HG03045 (cell line): ENCODE measurements around the gene C1orf87.
"Not testable (repeated sequence)": the region's sequence is repeated elsewhere in the genome, so short reads cannot be mapped to it uniquely, and the experiment has no call there.

Experiments
- ATAC-seq: cut with Tn5 transposase; IDR thresholded peaks from one replicate; pipeline ENCODE4 v1.9.1; 2021; ENCODE audit warnings: mild to moderate bottlenecking, moderate library complexity; ENCODE audit not compliant: unreplicated experiment

The C1orf87 gene

GRCh38 chr1:59994302-59995198, 79.0 kb downstream of the C1orf87 start:
- no peak for ATAC-seq

DNA sequence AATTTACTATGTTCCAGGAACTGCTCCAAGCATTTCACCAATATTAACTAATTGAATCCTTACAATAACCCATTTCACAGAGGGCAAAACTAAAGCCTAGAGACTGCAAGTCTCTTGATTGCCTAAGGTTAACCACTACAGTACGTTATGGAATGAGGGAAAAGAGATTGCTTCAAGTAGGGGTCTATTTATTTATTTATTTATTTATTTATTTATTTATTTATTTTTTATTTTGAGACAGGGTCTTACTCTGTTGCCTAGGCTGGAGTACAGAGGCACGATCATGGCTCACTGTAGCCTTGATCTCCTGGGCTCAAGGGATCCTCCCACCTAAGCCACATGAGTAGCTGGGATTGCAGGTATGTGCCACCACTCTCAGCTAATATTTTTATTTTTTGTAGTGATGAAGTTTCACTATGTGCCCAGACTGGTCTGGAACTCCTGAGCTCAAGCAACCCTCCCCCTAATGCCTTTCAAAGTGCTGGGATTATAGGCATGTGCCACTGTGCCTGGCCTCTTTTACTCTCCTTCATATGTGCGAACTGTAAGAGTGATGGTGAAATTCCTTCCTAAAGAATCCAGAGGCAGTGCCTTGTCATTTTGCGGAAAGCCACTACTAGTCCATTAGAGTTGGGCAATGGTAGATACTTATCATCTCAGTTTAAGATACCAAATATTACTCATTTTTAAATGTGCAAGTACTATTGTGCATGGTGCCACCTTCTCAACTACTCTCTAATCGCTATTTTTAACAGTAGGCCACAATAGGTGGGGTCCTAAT, 81.3 kb downstream of the C1orf87 start:
- ATAC-seq: no peak

DNA sequence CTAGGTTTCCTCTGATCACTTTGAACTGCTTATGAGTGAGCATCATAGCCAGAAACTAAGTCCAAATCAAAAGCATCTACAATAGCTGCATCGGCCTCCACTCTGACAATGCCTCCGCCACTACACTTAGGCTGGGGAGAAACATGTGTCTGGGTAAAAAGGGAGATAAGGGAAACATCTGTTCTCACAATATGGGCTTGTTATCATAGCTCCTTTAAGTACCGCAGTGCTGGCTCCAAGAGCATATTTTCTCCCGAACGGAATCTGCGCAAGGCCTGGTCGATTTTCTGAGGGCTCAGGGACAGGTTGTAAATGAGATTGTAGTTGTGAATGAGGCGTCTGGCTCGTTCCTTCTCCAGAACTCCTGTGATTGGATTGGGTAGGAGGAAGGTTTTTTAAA, 83.1 kb downstream of the C1orf87 start:
- ATAC-seq: no peak

DNA sequence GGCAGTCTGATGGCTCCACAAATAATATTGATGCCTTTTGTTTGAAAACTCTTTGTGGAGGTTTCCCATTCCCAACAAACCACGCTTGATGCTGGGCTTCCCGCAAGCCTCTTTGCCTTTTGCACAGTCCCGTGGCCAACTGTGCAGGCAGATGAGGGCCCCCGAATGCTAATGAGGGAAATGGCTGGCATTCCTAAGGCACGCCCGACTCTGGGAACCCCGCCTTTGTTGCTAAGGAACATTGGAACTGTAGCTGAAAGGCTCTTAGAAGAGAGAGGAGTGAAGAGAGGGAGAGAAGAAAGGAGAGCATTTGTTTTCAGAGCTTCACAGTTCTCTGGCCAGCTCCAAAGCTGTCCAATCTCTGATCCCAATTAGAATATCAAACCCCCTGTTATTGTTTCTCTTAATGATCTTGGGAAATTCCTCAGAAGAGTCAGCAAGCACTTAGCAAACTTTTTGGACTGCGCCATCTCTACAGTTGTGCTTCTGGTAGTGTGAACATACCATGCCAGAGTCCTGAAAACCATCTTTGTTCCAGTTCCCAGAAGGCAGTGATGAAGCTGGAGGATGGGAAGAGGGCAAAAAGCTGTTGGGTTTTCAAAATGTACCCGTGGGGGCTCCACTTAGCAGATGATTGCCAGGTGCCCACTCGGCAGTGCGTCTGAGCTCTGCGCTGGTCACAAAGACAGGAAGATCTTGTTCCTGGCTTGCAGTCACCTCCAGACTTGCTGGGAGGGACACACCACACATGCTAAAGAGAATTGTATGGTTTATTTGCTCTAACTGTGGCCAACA, 86.9 kb downstream of the C1orf87 start:
- ATAC-seq: no peak

DNA sequence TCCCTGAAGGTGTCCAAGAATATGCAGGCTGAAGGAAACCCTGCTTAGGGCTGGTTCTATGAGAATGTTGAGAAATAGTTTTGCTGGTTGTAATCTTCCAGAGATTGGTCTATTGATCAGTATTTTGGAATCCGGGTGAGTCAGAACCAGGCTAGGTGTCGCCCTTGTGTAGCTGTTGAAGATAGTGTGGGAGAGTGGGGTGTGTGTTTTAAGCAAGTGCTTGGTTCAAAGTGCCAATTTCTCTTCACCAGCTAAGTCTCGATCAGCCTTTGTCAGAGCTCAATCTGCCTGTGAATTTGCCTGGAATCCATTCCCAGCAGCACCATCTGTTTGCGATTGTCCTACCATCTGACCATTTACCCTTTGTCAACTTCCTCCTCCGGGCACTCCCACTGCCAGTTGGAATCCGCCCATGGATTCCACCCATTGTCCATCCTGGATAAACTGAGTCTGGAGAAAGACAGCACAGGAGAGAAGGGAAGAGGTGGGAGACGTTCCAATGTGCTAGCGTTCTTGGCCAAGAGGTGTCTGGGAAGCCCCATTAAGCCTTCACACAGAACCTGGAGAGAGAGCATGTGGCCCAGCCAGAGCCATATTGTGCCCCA, 87.6 kb downstream of the C1orf87 start:
- no peak for ATAC-seq

DNA sequence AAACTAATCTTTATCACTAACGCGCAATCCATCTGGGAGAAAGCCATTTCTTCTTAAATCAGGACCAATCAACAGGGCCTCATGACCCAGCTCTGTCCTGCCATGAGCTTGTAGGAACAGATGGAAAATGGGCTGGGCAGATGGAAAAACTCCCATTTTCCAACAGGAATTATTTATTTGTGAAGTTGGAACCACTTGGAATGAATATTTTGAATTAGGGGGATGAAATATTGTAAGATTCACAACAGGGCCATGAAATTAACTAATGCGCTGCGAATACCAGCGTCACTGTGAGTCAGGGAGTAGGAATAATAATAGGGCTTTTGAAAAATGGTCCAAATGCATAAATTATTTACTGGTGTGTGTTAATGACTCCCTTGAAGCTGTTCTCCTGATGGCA, 93.9 kb downstream of the C1orf87 start:
- no peak for ATAC-seq

GRCh38 chr1:59978511-59978910, 95.1 kb downstream of the C1orf87 start:
- ATAC-seq: no peak

- ATAC-seq: no peak
Measured at GRCh38 chr1:59978026-59978425, 95.5 kb downstream of the C1orf87 start.

DNA sequence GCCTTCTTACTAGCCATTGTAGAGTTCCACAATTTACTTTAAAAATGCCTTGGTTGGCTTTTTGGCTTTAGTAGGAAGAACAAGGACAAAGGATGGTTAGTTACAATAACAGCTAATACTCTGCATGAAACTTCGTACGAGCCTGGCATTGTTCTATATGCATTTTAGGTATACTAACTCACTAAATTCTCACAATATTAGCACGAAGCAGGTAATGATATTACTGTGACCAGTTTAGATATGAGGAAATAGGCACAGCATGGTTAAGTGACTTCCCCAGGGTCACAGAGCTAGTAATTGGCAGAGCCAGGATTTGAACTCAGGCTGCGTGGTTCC, 96.5 kb downstream of the C1orf87 start:
- ATAC-seq: no peak

- ATAC-seq: no peak
Measured at GRCh38 chr1:59976194-59977074, 97.1 kb downstream of the C1orf87 start.

GRCh38 chr1:59973719-59974118, 99.9 kb downstream of the C1orf87 start:
- no peak for ATAC-seq

DNA sequence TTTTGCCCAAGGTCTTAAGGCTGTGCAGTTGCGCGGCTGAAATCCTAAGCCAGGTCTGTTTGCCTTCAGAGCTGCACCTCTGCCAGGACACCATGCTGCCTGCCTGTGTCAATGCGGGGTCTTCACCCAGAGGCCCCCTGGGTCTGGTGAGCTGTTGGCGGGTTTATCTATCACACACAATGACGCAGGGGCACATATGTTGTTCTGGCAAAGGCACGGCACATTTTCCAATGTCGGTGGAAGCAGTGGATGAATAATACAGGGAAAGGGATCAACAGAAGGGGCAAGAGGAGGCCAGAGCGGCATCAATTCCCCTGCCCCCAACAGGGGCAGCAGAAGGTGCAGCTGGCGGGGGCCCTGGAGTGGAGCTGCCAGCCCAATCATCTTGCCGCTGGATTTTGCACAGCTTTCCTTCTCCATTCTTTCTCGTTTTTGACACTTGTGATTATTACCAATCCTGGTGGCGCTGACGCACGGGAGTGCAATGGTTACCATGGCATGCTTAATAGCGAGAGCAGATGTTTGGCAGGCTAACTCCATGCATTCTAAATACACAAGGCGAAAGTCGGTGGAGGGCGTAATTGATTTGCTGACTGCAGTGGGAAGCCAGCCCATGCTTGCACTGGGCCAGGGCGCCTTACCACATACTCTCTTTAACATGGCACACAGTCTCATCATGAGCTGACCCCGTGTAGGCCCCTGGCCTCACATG, 101.2 kb downstream of the C1orf87 start:
- no peak for ATAC-seq

DNA sequence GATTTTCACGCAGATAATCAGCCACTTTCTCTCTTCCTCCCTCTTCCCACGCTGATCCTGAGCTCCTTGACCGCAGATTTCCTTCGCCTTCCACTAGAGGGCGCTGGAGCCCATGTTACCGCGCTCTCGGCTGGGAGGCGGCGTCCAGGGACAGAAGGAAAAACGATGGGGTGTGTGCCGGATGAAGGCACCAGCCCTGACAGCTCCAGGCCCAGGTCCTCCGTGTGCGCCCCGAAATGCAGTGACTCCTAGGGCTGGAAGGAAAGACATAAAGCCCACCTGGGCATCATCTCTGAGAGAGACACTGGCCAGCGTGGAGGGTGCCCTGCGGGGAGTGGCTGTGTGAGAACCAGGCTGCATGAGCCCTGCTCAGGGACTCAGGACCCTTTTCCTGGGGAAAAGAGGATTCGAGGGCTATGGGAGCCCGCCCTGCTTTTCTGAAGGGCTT, 102.1 kb downstream of the C1orf87 start:
- peak; percentile 70 for ATAC-seq

DNA sequence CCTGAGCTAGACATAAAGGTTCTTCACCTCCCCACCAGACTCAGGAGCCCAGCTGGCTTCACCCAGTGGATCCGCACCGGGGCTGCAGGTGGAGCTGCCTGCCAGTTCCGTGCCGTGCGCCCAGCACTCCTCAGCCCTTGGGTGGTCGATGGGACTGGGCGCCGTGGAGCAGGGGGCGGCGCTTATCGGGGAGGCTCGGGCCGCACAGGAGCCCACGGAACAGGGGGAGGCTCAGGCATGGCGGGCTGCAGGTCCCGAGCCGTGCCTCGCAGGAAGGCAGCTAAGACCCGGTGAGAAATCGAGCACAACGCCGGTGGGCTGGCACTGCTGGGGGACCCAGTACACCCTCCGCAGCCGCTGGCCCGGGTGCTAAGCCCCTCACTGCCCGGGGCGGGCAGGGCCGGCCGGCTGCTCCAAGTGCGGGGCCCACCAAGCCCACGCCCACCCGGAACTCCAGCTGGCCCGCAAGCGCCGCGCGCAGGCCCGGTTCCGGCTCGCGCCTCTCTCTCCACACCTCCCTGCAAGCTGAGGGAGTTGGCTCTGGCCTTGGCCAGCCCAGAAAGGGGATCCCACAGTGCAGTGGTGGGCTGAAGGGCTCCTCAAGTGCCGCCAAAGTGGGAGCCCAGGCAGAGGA, 103.9 kb downstream of the C1orf87 start:
- ATAC-seq: not testable (repeated sequence)

GRCh38 chr1:59968746-59969145, 104.8 kb downstream of the C1orf87 start:
- ATAC-seq: not testable (repeated sequence)

GRCh38 chr1:59967780-59968179, 105.8 kb downstream of the C1orf87 start:
- no peak for ATAC-seq

DNA sequence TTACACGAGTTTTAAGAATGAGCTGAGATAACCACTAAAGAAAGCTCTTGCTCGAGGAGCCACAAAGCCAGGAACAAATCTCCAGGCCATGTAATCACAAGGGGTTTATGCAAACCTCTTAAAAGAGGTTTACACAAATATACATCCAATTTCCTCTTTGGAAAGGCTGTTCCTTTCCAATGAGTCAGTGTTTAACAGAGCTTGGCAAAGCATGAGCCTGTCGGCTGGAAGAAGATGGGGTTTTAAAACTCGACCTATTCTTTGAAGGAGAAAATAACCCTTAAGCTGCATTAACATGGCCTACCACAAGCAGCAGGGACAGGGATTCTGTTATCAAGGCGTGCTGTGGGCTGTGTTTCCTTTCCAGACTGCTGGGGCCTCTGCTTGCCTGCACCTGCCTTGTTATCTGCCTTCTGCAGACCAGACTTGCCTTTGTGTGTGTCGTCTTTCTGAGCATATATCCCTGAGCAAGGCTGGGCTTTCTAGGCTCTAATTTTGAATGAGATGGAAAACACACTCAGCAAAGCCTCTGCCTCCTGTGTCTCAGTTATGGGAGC, 106.4 kb downstream of the C1orf87 start:
- no peak for ATAC-seq

GRCh38 chr1:59952065-59952464, 121.5 kb downstream of the C1orf87 start:
- ATAC-seq: no peak
